Nephron (organoid): ENCODE data around the gene ARL8B.

Source experiments
- H3K27ac Mint-ChIP-seq, 3 experiments: 2 replicates each; pipeline ENCODE4 v1.8.0; 2020; ENCODE audit warnings: mixed read lengths in 3 of 3, mild to moderate bottlenecking in 2 of 3, moderate library complexity in 1 of 3
- H3K27me3 Mint-ChIP-seq: 2 replicates; pipeline ENCODE4 v1.8.0; 2021; ENCODE audit warnings: low read depth, mild to moderate bottlenecking, moderate library complexity, mixed read lengths
- H3K36me3 Mint-ChIP-seq: 2 replicates; pipeline ENCODE4 v1.8.0; 2020; ENCODE audit warnings: low read depth, mixed read lengths
- H3K4me1 Mint-ChIP-seq: 2 replicates; pipeline ENCODE4 v1.8.0; 2020; ENCODE audit warnings: mixed read lengths
- H3K4me3 Mint-ChIP-seq, 3 experiments: 2 replicates each; pipeline ENCODE4 v1.8.0; 2020; ENCODE audit warnings: mild to moderate bottlenecking in 3 of 3, mixed read lengths in 3 of 3, moderate library complexity in 2 of 3
- H3K9me3 Mint-ChIP-seq: 2 replicates; pipeline ENCODE4 v1.8.0; 2020; ENCODE audit warnings: mixed read lengths
- CTCF ChIP-seq, 3 experiments: fragments of 200-600 bp; sonication (generic); IDR thresholded peaks; one replicate each; pipeline ENCODE4 v1.5.0; 2021; ENCODE audit warnings: antibody characterized with exemption in 3 of 3; ENCODE audit not compliant: unreplicated experiment in 3 of 3

ARL8B gene

GRCh38 chr3:5136919-5137429 is 14.9 kb downstream of the ARL8B start:
- H3K36me3 Mint-ChIP-seq, result peaks cover 11% of the 10 kb centered on the region
- peaks cover 40% of the 10 kb centered on the region for H3K4me1 Mint-ChIP-seq
- H3K27ac Mint-ChIP-seq, result no peak overlapping the region
- no peak for TF ChIP-seq CTCF (IDR thresholded peaks at IDR 0.05; ENCODE audit: unreplicated experiment in 3 of 3)
- H3K27me3 Mint-ChIP-seq, result no peaks in the 10 kb centered on the region
- peaks cover 3% of the 10 kb centered on the region for H3K9me3 Mint-ChIP-seq
- no peak overlapping the region for H3K4me3 Mint-ChIP-seq

GRCh38 chr3:5138214-5138981 is 16.3 kb downstream of the ARL8B start:
- no peak for TF ChIP-seq CTCF (IDR thresholded peaks at IDR 0.05; ENCODE audit: unreplicated experiment in 3 of 3)
- Mint-ChIP-seq H3K27me3 (no peaks in the 10 kb centered on the region), H3K27ac (peak overlapping the region; percentile 25 to 72 (median 57)), H3K36me3 (peaks cover 25% of the 10 kb centered on the region), H3K4me1 (peaks cover 30% of the 10 kb centered on the region), H3K4me3 (no peak overlapping the region), H3K9me3 (peaks cover 9% of the 10 kb centered on the region)

- no peak overlapping the region for H3K4me3 Mint-ChIP-seq
- TF ChIP-seq CTCF (IDR thresholded peaks at IDR 0.05; ENCODE audit: unreplicated experiment in 3 of 3), result no peak
- H3K4me1 Mint-ChIP-seq, result peaks cover 30% of the 10 kb centered on the region
Measured at GRCh38 chr3:5140230-5140621, 18.1 kb downstream of the ARL8B start.

GRCh38 chr3:5140839-5141238 is 18.7 kb downstream of the ARL8B start:
- Mint-ChIP-seq H3K27ac (no peak overlapping the region), H3K9me3 (peaks cover 32% of the 10 kb centered on the region), H3K36me3 (peaks cover 49% of the 10 kb centered on the region), H3K27me3 (no peaks in the 10 kb centered on the region), H3K4me3 (no peak overlapping the region), H3K4me1 (peaks cover 30% of the 10 kb centered on the region)
- no peak for TF ChIP-seq CTCF (IDR thresholded peaks at IDR 0.05; ENCODE audit: unreplicated experiment in 3 of 3)

More at GRCh38 chr3:5140230-5140621, 18.1 kb downstream of the ARL8B start:
- peaks cover 43% of the 10 kb centered on the region for H3K36me3 Mint-ChIP-seq
- no peaks in the 10 kb centered on the region for H3K27me3 Mint-ChIP-seq
- peak overlapping the region in 1 of 3 experiments; percentile 25 for H3K27ac Mint-ChIP-seq
- H3K9me3 Mint-ChIP-seq, result peaks cover 26% of the 10 kb centered on the region

GRCh38 chr3:5141760-5142159 is 19.7 kb downstream of the ARL8B start:
- H3K27ac Mint-ChIP-seq, result no peak overlapping the region
- H3K4me1 Mint-ChIP-seq, result peaks cover 24% of the 10 kb centered on the region
- peaks cover 38% of the 10 kb centered on the region for H3K9me3 Mint-ChIP-seq
- peaks cover 58% of the 10 kb centered on the region for H3K36me3 Mint-ChIP-seq
- no peaks in the 10 kb centered on the region for H3K27me3 Mint-ChIP-seq
- TF ChIP-seq CTCF (IDR thresholded peaks at IDR 0.05; ENCODE audit: unreplicated experiment in 3 of 3), result no peak
- H3K4me3 Mint-ChIP-seq, result no peak overlapping the region

GRCh38 chr3:5143464-5143863 is 21.4 kb downstream of the ARL8B start:
- H3K4me1 Mint-ChIP-seq, result peaks cover 14% of the 10 kb centered on the region
- TF ChIP-seq CTCF (IDR thresholded peaks at IDR 0.05; ENCODE audit: unreplicated experiment in 3 of 3), result no peak

More at GRCh38 chr3:5143464-5143863, 21.4 kb downstream of the ARL8B start:
- Mint-ChIP-seq H3K27ac (no peak overlapping the region), H3K36me3 (peaks cover 75% of the 10 kb centered on the region), H3K9me3 (peaks cover 51% of the 10 kb centered on the region), H3K4me3 (no peak overlapping the region), H3K27me3 (no peaks in the 10 kb centered on the region)
